Activated B cell treated with CpG ODN at 0.5 μM for 24 hours (primary cell): ENCODE data around the gene NSL1. TPM values are rescaled to one million over a fixed set of nuclear protein-coding genes. Genes with fewer than 3 reads are reported as not detected.

ENCODE experiments used
- ATAC-seq: fragments of 200-7000 bp; cut with Tn5 transposase; one replicate; pipeline ENCODE4 v1.10.0; 2021; ENCODE audit warnings: low read depth, mild to moderate bottlenecking, moderate library complexity
- CTCF ChIA-PET: fragments of 350-600 bp; sonication (Branson Sonifier 250); formaldehyde crosslinking; loops from one replicate; lab custom pipeline; 2021; ENCODE audit warnings: antibody characterized with exemption; lab: Charles Lee
- POLR2A ChIA-PET: fragments of 350-600 bp; sonication (Branson Sonifier 250); formaldehyde crosslinking; loops from one replicate; lab custom pipeline; 2021; ENCODE audit warnings: antibody characterized with exemption; lab: Charles Lee
- DNase-seq: peaks from one replicate; pipeline ENCODE4 v3.0.0; 2022
- H3K27ac Mint-ChIP-seq: one replicate; pipeline ENCODE4 v1.8.0; 2020; ENCODE audit warnings: mixed read lengths
- H3K27me3 Mint-ChIP-seq: one replicate; pipeline ENCODE4 v1.8.0; 2021; ENCODE audit warnings: mixed read lengths
- H3K36me3 Mint-ChIP-seq: one replicate; pipeline ENCODE4 v1.8.0; 2021; ENCODE audit warnings: low read depth, mixed read lengths
- H3K4me1 Mint-ChIP-seq: one replicate; pipeline ENCODE4 v1.8.0; 2021; ENCODE audit warnings: mixed read lengths
- H3K4me3 Mint-ChIP-seq: one replicate; pipeline ENCODE4 v1.8.0; 2020; ENCODE audit warnings: mild to moderate bottlenecking, mixed read lengths
- H3K9me3 Mint-ChIP-seq: one replicate; pipeline ENCODE4 v1.8.0; 2020; ENCODE audit warnings: mixed read lengths
- CTCF ChIP-seq: fragments of 200-600 bp; IDR thresholded peaks from one replicate; pipeline ENCODE4 v1.8.0; 2022; ENCODE audit warnings: antibody characterized with exemption, mild to moderate bottlenecking
- intact Hi-C: fragments of 100-400 bp; cut with micrococcal nuclease; formaldehyde crosslinking; loops from one replicate; pipeline ENCODE4 v1.15.1; 2024
- total RNA-seq: library from RNA; stranded (reverse); gene quantifications from 2 replicates; pipeline ENCODE4 v1.2.3, GENCODE V29; 2022

Gene NSL1
- total RNA-seq, 1 donor from 2014 or later = 44.5 TPM

- ChIA-PET POLR2A (interaction anchor here (0.6 to 1.8 kb wide), 3 partner anchors 28 to 203 kb away, joined by 4 to 15 read pairs (median 9); partner anchors contain the start of genes FLVCR1, NSL1 and TATDN3), CTCF (interaction anchor here (1.1 kb wide), 1 partner anchor 9 kb away, joined by 3 read pairs; no protein-coding TSS in a partner anchor)
- intact Hi-C loops = loop anchor here (5.0 kb wide), 1 partner anchor 38 kb away; the partner anchor contains the start of gene FLVCR1
- peak overlapping the region; percentile 72 for H3K4me3 Mint-ChIP-seq
- no peak for TF ChIP-seq CTCF
- ATAC-seq (peak; percentile 72), DNase-seq (no peak)
- no peaks in the 10 kb centered on the region for H3K27me3 Mint-ChIP-seq
- peaks cover 3% of the 10 kb centered on the region for H3K9me3 Mint-ChIP-seq
- H3K27ac Mint-ChIP-seq = peak overlapping the region; percentile 67
- peaks cover 8% of the 10 kb centered on the region for H3K36me3 Mint-ChIP-seq
- peaks cover 17% of the 10 kb centered on the region for H3K4me1 Mint-ChIP-seq
Observed at GRCh38 chr1:212819726-212820125, 28.1 kb upstream of the NSL1 start.

GRCh38 chr1:212816567-212817278 is 25.1 kb upstream of the NSL1 start:
- no peak overlapping the region for H3K27ac Mint-ChIP-seq
- ChIA-PET POLR2A (no interaction called here), CTCF (interaction anchor here (1.0 kb wide), 1 partner anchor 178 kb away, joined by 3 read pairs; no protein-coding TSS in a partner anchor)
- ATAC-seq (no peak), DNase-seq (no peak)
- no peaks in the 10 kb centered on the region for H3K9me3 Mint-ChIP-seq
- no peaks in the 10 kb centered on the region for H3K27me3 Mint-ChIP-seq
- no peak for TF ChIP-seq CTCF
- intact Hi-C loops = loop anchor here (5.0 kb wide), 1 partner anchor 41 kb away; the partner anchor contains the start of gene FLVCR1
- peaks cover 18% of the 10 kb centered on the region for H3K36me3 Mint-ChIP-seq
- H3K4me3 Mint-ChIP-seq = no peak overlapping the region
- H3K4me1 Mint-ChIP-seq = peaks cover 17% of the 10 kb centered on the region

GRCh38 chr1:212814537-212815334 is 23.2 kb upstream of the NSL1 start:
- ChIA-PET CTCF (interaction anchor here (0.6 to 3.1 kb wide), 6 partner anchors 10 to 359 kb away, joined by 3 to 31 read pairs (median 4); no protein-coding TSS in a partner anchor), POLR2A (interaction anchor here (0.6 to 1.0 kb wide), 2 partner anchors 17 to 248 kb away, joined by 3 to 7 read pairs; no protein-coding TSS in a partner anchor)
- DNase-seq = no peak
- H3K4me3 Mint-ChIP-seq = no peak overlapping the region
- ATAC-seq = no peak
- no peak overlapping the region for H3K27ac Mint-ChIP-seq
- no peaks in the 10 kb centered on the region for H3K27me3 Mint-ChIP-seq
- TF ChIP-seq CTCF = no peak
- intact Hi-C loops = loop anchor here (1.0 to 5.0 kb wide), 2 partner anchors 43 to 181 kb away; partner anchors contain the start of gene FLVCR1
- peaks cover 22% of the 10 kb centered on the region for H3K36me3 Mint-ChIP-seq
- peaks cover 6% of the 10 kb centered on the region for H3K4me1 Mint-ChIP-seq
- H3K9me3 Mint-ChIP-seq = no peaks in the 10 kb centered on the region

GRCh38 chr1:212805767-212806166 is 14.2 kb upstream of the NSL1 start:
- H3K4me1 Mint-ChIP-seq = no peaks in the 10 kb centered on the region
- ChIA-PET CTCF (no interaction called here), POLR2A (interaction anchor here (0.6 kb wide), 2 partner anchors 24 to 193 kb away, joined by 4 to 7 read pairs; no protein-coding TSS in a partner anchor)
- ATAC-seq (no peak), DNase-seq (no peak)
- TF ChIP-seq CTCF = no peak
- intact Hi-C loops = no loop called here
- no peak overlapping the region for H3K4me3 Mint-ChIP-seq
- H3K27me3 Mint-ChIP-seq = no peaks in the 10 kb centered on the region
- peaks cover 59% of the 10 kb centered on the region for H3K36me3 Mint-ChIP-seq
- H3K27ac Mint-ChIP-seq = no peak overlapping the region
- no peaks in the 10 kb centered on the region for H3K9me3 Mint-ChIP-seq
